ENCODE data around the gene PKHD1.

The PKHD1 gene

DNA sequence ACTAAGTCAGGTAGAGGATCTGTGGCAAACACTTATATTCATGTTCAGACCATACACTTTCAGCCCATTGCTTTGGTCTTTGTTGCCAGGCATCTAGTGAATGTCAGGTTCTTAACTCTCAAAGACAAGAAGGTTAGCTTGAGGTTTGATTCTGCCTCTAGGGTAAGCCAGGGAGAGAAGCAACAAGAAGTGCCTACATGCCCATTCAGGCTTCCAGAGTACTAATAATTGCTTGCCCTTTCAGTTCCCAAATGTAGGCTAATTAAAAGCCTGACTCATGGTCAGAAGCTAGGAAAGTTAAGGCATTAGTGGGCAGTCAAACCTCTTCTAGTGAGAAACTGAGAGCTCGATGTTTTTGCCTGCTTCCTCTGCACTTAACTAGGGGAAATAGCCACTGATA is 492.4 kb downstream of the PKHD1 start:
- Histone ChIP-seq H2BK12ac (ENCODE audit: low read length) (no peak overlapping the region), H2AK5ac (ENCODE audit: low read length) (no peak overlapping the region), H3K4me2 (ENCODE audit: low read length) (no peak overlapping the region), H3K9ac (ENCODE audit: low read length) (no peak overlapping the region), H3K79me2 (ENCODE audit: control insufficient read depth, insufficient read depth, low read length, poor library complexity) (no peaks in the 10 kb centered on the region), H2BK5ac (ENCODE audit: low read depth, low read length, poor library complexity) (no peak overlapping the region), H3K27me3 (ENCODE audit: insufficient read depth, low read length) (no peaks in the 10 kb centered on the region), H4K91ac (ENCODE audit: low read depth, low read length) (no peak overlapping the region), H2BK120ac (ENCODE audit: insufficient read depth, low read length, poor library complexity) (no peak overlapping the region), H2AFZ (ENCODE audit: insufficient read depth, low read length, poor library complexity) (no peak overlapping the region), H3K36me3 (ENCODE audit: control insufficient read depth in 1 of 2, insufficient read depth in 2 of 2, low read length in 2 of 2) (no peaks in the 10 kb centered on the region), H4K12ac (ENCODE audit: low read depth, low read length) (no peak overlapping the region), H3K9me3 (ENCODE audit: insufficient read depth, low read depth, low read length) (peaks cover 6% of the 10 kb centered on the region), H3K14ac (ENCODE audit: low read length) (no peak overlapping the region), H3K4ac (ENCODE audit: low read depth, low read length) (no peak overlapping the region), H3K4me1 (ENCODE audit: control insufficient read depth in 1 of 2, insufficient read depth in 2 of 2, low read length in 2 of 2) (no peaks in the 10 kb centered on the region), H3K18ac (ENCODE audit: low read length) (no peak overlapping the region), H3K27ac (ENCODE audit: low read depth, low read length) (no peak overlapping the region), H4K8ac (ENCODE audit: low read depth, low read length) (no peak overlapping the region), H3K23ac (ENCODE audit: low read length) (no peak overlapping the region), H3K79me1 (ENCODE audit: low read length) (no peaks in the 10 kb centered on the region), H3K4me3 (ENCODE audit: low read depth, low read length) (no peak overlapping the region)
- no peak for DNase-seq
- WGBS (ENCODE audit: extremely low coverage, insufficient coverage, insufficient read length): no CpG with 5 or more reads among the region's 1 CpG

DNA sequence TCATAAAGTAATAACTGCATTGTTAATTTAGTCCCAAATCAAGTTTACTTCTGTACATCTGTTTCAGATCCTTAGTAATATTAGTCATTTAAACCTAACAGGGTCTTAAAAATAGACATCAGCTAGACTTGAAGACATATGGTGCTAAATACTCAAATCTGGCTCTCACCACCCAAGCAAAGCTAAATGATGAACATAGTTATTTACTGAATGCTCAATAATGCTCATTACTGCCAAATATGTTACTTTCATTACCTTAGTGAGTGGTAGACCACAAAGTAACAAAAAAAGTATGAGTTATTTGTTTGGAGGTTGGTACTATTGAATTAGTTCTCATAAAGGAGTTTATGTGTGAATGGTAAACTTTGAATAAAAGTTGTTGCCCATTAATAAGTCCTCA is 502.1 kb downstream of the PKHD1 start:
- no peaks in the 10 kb centered on the region for H3K36me3 ChIP-seq (ENCODE audit: control insufficient read depth in 1 of 2, insufficient read depth in 2 of 2, low read length in 2 of 2)
- no peak overlapping the region for H3K9ac ChIP-seq (ENCODE audit: low read length)
- H3K79me1 ChIP-seq (ENCODE audit: low read length): no peaks in the 10 kb centered on the region
- no peak overlapping the region for H4K12ac ChIP-seq (ENCODE audit: low read depth, low read length)
- H2BK12ac ChIP-seq (ENCODE audit: low read length): no peak overlapping the region
- no peak overlapping the region for H3K4me3 ChIP-seq (ENCODE audit: low read depth, low read length)
- no peak overlapping the region for H2AK5ac ChIP-seq (ENCODE audit: low read length)
- no peak overlapping the region for H3K27ac ChIP-seq (ENCODE audit: low read depth, low read length)
- H3K18ac ChIP-seq (ENCODE audit: low read length): no peak overlapping the region
- no peak overlapping the region for H2BK5ac ChIP-seq (ENCODE audit: low read depth, low read length, poor library complexity)
- H3K4ac ChIP-seq (ENCODE audit: low read depth, low read length): no peak overlapping the region
- no peak overlapping the region for H3K23ac ChIP-seq (ENCODE audit: low read length)
- no peak overlapping the region for H4K91ac ChIP-seq (ENCODE audit: low read depth, low read length)
- no peak overlapping the region for H3K4me2 ChIP-seq (ENCODE audit: low read length)
- H3K4me1 ChIP-seq (ENCODE audit: control insufficient read depth in 1 of 2, insufficient read depth in 2 of 2, low read length in 2 of 2): no peaks in the 10 kb centered on the region
- H3K79me2 ChIP-seq (ENCODE audit: control insufficient read depth, insufficient read depth, low read length, poor library complexity): no peaks in the 10 kb centered on the region
- no peak for DNase-seq
- no peaks in the 10 kb centered on the region for H3K27me3 ChIP-seq (ENCODE audit: insufficient read depth, low read length)
- H3K9me3 ChIP-seq (ENCODE audit: insufficient read depth, low read depth, low read length): no peaks in the 10 kb centered on the region
- no peak overlapping the region for H2AFZ ChIP-seq (ENCODE audit: insufficient read depth, low read length, poor library complexity)
- H3K14ac ChIP-seq (ENCODE audit: low read length): no peak overlapping the region
- H2BK120ac ChIP-seq (ENCODE audit: insufficient read depth, low read length, poor library complexity): no peak overlapping the region
- no peak overlapping the region for H4K8ac ChIP-seq (ENCODE audit: low read depth, low read length)

DNA sequence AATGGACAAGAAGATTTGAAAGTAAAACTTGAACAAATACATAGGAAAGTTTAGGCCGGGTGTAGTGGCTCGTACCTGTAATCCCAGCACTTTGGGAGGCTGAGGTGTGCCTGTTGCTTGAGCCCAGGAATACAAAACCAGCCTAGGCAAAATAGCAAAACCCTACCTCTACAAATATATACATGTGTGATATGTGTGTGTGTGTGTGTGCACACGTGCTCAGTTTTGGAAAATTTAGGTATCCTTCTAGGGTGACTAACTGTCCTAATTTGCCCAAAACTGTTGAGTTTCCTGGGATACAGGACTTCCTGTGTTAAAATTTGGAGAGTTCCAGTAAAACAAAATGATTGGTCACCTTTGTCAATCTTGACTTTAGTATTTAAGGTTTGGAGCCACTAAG is 503.2 kb downstream of the PKHD1 start:
- Histone ChIP-seq H2BK120ac (ENCODE audit: insufficient read depth, low read length, poor library complexity) (no peak overlapping the region), H2AK5ac (ENCODE audit: low read length) (no peak overlapping the region), H3K79me1 (ENCODE audit: low read length) (no peaks in the 10 kb centered on the region), H3K18ac (ENCODE audit: low read length) (no peak overlapping the region), H2BK12ac (ENCODE audit: low read length) (no peak overlapping the region), H3K23ac (ENCODE audit: low read length) (no peak overlapping the region), H3K4me1 (ENCODE audit: control insufficient read depth in 1 of 2, insufficient read depth in 2 of 2, low read length in 2 of 2) (no peaks in the 10 kb centered on the region), H3K4ac (ENCODE audit: low read depth, low read length) (no peak overlapping the region), H4K91ac (ENCODE audit: low read depth, low read length) (no peak overlapping the region), H3K9ac (ENCODE audit: low read length) (no peak overlapping the region), H4K12ac (ENCODE audit: low read depth, low read length) (no peak overlapping the region), H3K79me2 (ENCODE audit: control insufficient read depth, insufficient read depth, low read length, poor library complexity) (no peaks in the 10 kb centered on the region), H3K14ac (ENCODE audit: low read length) (no peak overlapping the region), H2BK5ac (ENCODE audit: low read depth, low read length, poor library complexity) (no peak overlapping the region), H3K9me3 (ENCODE audit: insufficient read depth, low read depth, low read length) (no peaks in the 10 kb centered on the region), H3K4me2 (ENCODE audit: low read length) (no peak overlapping the region), H3K36me3 (ENCODE audit: control insufficient read depth in 1 of 2, insufficient read depth in 2 of 2, low read length in 2 of 2) (no peaks in the 10 kb centered on the region), H4K8ac (ENCODE audit: low read depth, low read length) (no peak overlapping the region), H3K4me3 (ENCODE audit: low read depth, low read length) (no peak overlapping the region), H3K27ac (ENCODE audit: low read depth, low read length) (no peak overlapping the region), H3K27me3 (ENCODE audit: insufficient read depth, low read length) (no peaks in the 10 kb centered on the region), H2AFZ (ENCODE audit: insufficient read depth, low read length, poor library complexity) (no peak overlapping the region)
- DNase-seq: no peak
- no CpG with 5 or more reads among the region's 3 CpGs for WGBS (ENCODE audit: extremely low coverage, insufficient coverage, insufficient read length)

DNA sequence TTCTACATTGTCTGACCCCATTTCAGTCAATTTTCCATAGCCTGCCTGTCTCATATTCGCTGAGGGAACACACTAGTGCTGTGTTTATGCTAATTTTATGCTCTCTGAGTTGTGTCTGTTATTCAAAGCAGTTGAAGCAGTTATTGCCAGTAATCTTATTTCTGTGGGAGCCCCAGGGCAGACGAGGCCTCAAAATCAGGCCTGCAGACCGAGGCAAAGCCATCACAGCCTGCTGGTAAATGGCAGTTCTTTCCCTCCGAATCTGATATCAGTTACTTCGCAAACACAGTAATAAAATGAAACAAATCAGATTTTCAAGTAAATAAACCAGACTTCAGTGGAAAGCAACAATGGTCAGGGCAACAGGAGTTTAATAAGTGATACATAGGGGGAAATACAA is 508.4 kb downstream of the PKHD1 start:
- no peak for DNase-seq

More for the DNA sequence above, 508.4 kb downstream of the PKHD1 start:
- Histone ChIP-seq H3K14ac (ENCODE audit: low read length) (no peak overlapping the region), H3K27me3 (ENCODE audit: insufficient read depth, low read length) (no peaks in the 10 kb centered on the region), H4K12ac (ENCODE audit: low read depth, low read length) (no peak overlapping the region), H4K91ac (ENCODE audit: low read depth, low read length) (no peak overlapping the region), H2BK5ac (ENCODE audit: low read depth, low read length, poor library complexity) (no peak overlapping the region), H2AFZ (ENCODE audit: insufficient read depth, low read length, poor library complexity) (no peak overlapping the region), H3K4me1 (ENCODE audit: control insufficient read depth in 1 of 2, insufficient read depth in 2 of 2, low read length in 2 of 2) (no peaks in the 10 kb centered on the region), H2BK12ac (ENCODE audit: low read length) (no peak overlapping the region), H3K27ac (ENCODE audit: low read depth, low read length) (no peak overlapping the region), H3K9ac (ENCODE audit: low read length) (no peak overlapping the region), H2BK120ac (ENCODE audit: insufficient read depth, low read length, poor library complexity) (no peak overlapping the region), H3K4me3 (ENCODE audit: low read depth, low read length) (no peak overlapping the region), H3K36me3 (ENCODE audit: control insufficient read depth in 1 of 2, insufficient read depth in 2 of 2, low read length in 2 of 2) (no peaks in the 10 kb centered on the region), H3K79me1 (ENCODE audit: low read length) (no peaks in the 10 kb centered on the region), H3K79me2 (ENCODE audit: control insufficient read depth, insufficient read depth, low read length, poor library complexity) (no peaks in the 10 kb centered on the region), H3K18ac (ENCODE audit: low read length) (no peak overlapping the region), H2AK5ac (ENCODE audit: low read length) (no peak overlapping the region), H3K4me2 (ENCODE audit: low read length) (no peak overlapping the region), H3K23ac (ENCODE audit: low read length) (no peak overlapping the region), H3K9me3 (ENCODE audit: insufficient read depth, low read depth, low read length) (no peaks in the 10 kb centered on the region), H3K4ac (ENCODE audit: low read depth, low read length) (no peak overlapping the region), H4K8ac (ENCODE audit: low read depth, low read length) (no peak overlapping the region)
- WGBS (ENCODE audit: extremely low coverage, insufficient coverage, insufficient read length): no CpG with 5 or more reads among the region's 5 CpGs

Data from trophoblast cell (in vitro differentiated cells and primary cell).